ENCODE data around the gene RAPGEF1. TPM values are rescaled to one million over a fixed set of nuclear protein-coding genes. Genes with fewer than 3 reads are reported as not detected.

Gene RAPGEF1
- total RNA-seq, 1 experiment from 2014 or later, result 61.5 TPM

- POLR2A ChIA-PET (ENCODE audit: low non-redundant PET), result no interaction called here
- H3K27me3 ChIP-seq (replicated peaks; ENCODE audit: insufficient read depth, low read depth, low read length, poor library complexity), result no peaks in the 10 kb centered on the region
- CTCF ChIA-PET, result no interaction called here
- H3K27ac ChIP-seq (ENCODE audit: low read depth, low read length, poor library complexity, severe bottlenecking), result no peak overlapping the region
- no peak overlapping the region for H3K4me3 ChIP-seq (ENCODE audit: low read depth, low read length, poor library complexity, severe bottlenecking)
- H3K9me3 ChIP-seq (ENCODE audit: low read depth, low read length, poor library complexity, severe bottlenecking), result no peaks in the 10 kb centered on the region
- H3K4me1 ChIP-seq (ENCODE audit: insufficient read depth, low read length, poor library complexity, severe bottlenecking), result no peaks in the 10 kb centered on the region
- no peak for TF ChIP-seq CTCF (conservative IDR thresholded peaks at IDR 0.05; ENCODE audit: low read depth, low read length)
- no peak for TF ChIP-seq EZH2 (IDR thresholded peaks at IDR 0.05; ENCODE audit: borderline replicate concordance, low read depth, low read length, poor library complexity, severe bottlenecking)
- DNase-seq (ENCODE audit: low spot score), result no peak
- intact Hi-C loops (cut with micrococcal nuclease; ENCODE audit: unreplicated experiment), result no loop called here
- no TSS peak for BruUV-seq (replicated peaks)
- peaks cover 8% of the 10 kb centered on the region for H3K36me3 ChIP-seq (ENCODE audit: insufficient read depth, low read length, poor library complexity, severe bottlenecking)
These were observed 161.9 kb downstream of the RAPGEF1 start for GRCh38 chr9:131578021-131578420.

DNA sequence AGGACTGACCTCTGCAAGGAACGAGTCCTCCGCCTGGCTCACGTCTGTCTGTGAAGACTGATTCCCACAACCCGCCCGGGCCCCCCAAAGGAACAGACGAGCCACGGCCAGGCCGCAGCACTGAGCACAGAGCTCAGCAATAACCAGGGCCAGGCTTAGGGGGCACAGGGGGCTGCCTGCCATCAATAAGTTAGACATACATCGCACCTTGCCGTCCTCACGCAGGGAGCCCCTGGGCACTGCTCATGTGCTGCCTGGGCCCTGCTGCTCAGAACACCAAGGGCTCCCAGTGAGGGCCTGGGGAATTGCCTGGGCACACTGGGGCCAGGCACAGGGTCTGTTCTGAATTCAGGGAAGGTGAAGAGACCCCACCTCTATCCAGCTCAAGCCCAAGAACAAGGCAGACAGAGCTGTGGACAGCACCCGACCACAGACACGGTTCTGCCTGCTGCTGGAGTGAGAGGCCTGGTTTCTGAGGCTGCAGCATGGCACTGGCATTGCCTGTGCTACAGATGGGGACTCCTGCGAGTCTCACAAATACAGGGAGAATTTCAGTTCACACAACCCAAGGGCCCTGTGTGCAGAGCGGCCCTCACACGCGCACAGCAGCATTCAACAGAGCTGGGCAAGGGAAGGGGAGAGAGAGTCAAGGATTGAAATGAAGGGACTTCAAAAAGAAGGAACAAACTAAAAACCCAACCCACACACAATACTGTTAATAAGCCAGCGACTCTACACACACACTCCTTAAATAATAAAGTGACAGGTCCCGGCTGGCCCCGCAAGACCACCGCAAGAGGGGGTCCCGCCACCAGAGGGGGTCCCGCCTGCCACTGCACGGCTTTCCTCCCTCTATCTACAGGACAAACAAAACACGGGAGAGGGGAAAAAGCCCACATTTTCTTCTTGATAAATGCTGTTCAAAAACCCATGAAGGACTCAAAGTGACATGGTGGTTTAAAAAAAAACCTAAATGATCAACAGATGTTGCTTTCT, 162.6 kb downstream of the RAPGEF1 start:
- no peaks in the 10 kb centered on the region for H3K9me3 ChIP-seq (ENCODE audit: low read depth, low read length, poor library complexity, severe bottlenecking)
- no peak overlapping the region for H3K27ac ChIP-seq (ENCODE audit: low read depth, low read length, poor library complexity, severe bottlenecking)
- H3K4me1 ChIP-seq (ENCODE audit: insufficient read depth, low read length, poor library complexity, severe bottlenecking), result no peaks in the 10 kb centered on the region
- POLR2A ChIA-PET (ENCODE audit: low non-redundant PET), result no interaction called here
- H3K4me3 ChIP-seq (ENCODE audit: low read depth, low read length, poor library complexity, severe bottlenecking), result no peak overlapping the region
- TSS peak; percentile 38 for BruUV-seq (replicated peaks)
- intact Hi-C loops (cut with micrococcal nuclease; ENCODE audit: unreplicated experiment), result no loop called here
- DNase-seq (ENCODE audit: low spot score), result no peak
- TF ChIP-seq CTCF (conservative IDR thresholded peaks at IDR 0.05; ENCODE audit: low read depth, low read length) (no peak), EZH2 (IDR thresholded peaks at IDR 0.05; ENCODE audit: borderline replicate concordance, low read depth, low read length, poor library complexity, severe bottlenecking) (no peak)
- no peaks in the 10 kb centered on the region for H3K27me3 ChIP-seq (replicated peaks; ENCODE audit: insufficient read depth, low read depth, low read length, poor library complexity)
- CTCF ChIA-PET, result interaction anchor here (0.6 kb wide), 1 partner anchor 151 kb away, joined by 3 read pairs; no protein-coding TSS in a partner anchor
- H3K36me3 ChIP-seq (ENCODE audit: insufficient read depth, low read length, poor library complexity, severe bottlenecking), result peaks cover 8% of the 10 kb centered on the region

DNA sequence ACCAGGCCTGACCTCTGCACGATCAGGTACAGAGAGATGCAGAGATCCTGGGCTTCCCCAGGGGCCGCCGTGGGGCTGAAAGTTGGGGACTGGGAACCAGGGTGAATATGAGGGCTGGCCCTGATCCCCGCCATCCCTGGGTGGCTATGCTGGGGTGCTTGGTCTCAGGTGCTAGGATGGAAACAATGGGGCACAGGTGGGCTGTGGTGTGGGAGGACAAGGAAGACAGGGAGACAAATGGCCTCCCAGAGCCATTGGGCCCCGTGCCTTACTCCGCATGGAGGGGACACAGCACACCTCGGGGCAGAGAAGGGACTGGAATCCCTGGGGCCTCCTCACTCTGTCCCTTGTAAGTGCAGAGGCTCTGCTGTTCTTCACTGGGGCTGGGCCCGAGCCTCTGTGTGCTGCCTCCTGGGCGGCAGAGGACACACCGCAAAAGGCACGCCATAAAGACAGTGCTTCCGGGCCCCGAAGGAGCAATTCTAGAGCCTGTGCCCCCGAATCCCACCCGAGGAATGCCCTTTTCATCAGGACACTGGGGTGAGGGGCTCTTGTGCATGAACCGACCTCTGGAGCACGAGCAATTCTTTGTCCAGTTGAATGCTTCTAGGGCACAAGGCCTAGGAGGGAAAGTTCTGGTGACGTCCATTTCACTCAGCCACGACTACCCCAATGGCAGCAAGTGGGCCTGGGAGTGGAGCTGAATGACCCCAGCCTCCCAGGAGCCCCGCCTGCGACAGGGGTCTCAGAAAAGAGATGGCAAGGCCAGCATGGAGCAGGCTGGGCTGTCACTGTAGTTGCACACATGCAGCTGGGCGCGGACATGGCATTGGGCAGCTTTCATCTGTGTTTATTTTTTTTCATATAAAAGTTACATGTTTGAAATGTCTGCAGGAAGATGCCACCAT, 163.7 kb downstream of the RAPGEF1 start:
- ChIA-PET POLR2A (ENCODE audit: low non-redundant PET) (no interaction called here), CTCF (no interaction called here)
- Histone ChIP-seq H3K4me3 (ENCODE audit: low read depth, low read length, poor library complexity, severe bottlenecking) (no peak overlapping the region), H3K27me3 (replicated peaks; ENCODE audit: insufficient read depth, low read depth, low read length, poor library complexity) (no peaks in the 10 kb centered on the region), H3K36me3 (ENCODE audit: insufficient read depth, low read length, poor library complexity, severe bottlenecking) (peaks cover 8% of the 10 kb centered on the region), H3K9me3 (ENCODE audit: low read depth, low read length, poor library complexity, severe bottlenecking) (no peaks in the 10 kb centered on the region), H3K27ac (ENCODE audit: low read depth, low read length, poor library complexity, severe bottlenecking) (no peak overlapping the region), H3K4me1 (ENCODE audit: insufficient read depth, low read length, poor library complexity, severe bottlenecking) (no peaks in the 10 kb centered on the region)
- intact Hi-C loops (cut with micrococcal nuclease; ENCODE audit: unreplicated experiment), result no loop called here
- TF ChIP-seq CTCF (conservative IDR thresholded peaks at IDR 0.05; ENCODE audit: low read depth, low read length) (no peak), EZH2 (IDR thresholded peaks at IDR 0.05; ENCODE audit: borderline replicate concordance, low read depth, low read length, poor library complexity, severe bottlenecking) (no peak)
- BruUV-seq (replicated peaks), result no TSS peak
- DNase-seq (ENCODE audit: low spot score), result no peak

All from A673 (cell line).